Measurements from ENCODE around the gene WHRN.

WHRN gene

DNA sequence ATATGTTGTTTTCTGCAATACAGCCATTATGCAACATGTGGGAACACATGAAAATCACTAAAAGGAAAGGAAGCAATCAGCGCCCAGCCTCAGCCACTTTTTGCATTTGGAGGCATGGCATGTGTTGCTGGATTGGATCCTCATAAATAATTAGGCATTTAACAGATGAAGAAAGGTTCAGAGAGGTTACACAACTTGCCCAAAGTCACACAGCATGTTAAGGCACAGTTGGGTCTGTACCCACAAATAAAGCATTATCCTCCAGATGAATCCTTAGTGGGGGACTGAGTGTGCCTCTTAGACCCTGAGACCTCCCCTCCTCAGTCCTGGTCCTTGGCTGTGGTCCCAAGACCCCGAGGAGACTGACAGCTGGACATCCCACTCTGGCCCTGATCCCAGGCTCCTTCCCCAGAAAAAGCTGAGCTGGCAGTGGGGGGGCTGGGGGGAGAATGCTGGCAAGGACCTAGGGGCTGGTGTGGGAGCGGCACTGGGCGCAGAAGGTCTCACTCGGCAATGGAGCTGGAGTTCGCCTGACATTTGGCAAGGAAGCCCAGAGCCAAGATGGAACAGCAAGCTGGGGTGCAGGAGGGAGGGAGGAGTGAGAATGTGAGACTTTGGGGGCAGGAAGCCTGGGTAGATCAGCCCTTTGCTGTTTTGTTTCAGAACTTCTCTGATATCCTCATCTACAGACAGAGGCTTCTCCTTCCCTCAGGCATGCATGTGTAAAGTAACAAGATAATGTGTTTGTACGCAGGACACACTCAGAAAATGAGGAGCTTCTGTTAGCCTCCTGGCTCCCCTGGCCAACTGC is 110.5 kb downstream of the WHRN start:
- no peak for DNase-seq

DNA sequence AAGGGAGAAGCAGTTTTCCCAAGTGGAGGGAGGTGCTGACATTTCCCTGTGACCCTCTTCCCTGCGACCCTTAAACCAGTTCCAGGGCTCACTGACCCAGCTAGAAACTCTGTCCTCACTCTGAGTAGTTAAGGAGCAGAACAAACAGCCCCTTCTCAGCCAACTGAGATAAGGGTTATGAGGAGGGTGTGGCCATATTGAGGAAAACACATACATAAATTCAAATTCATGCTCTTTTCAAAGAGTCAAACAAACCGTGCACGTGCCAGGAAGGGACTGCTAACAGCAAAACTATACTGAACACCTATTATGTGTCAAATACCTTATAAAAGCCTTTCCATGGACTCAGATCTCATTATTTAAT is 112.5 kb downstream of the WHRN start:
- DNase-seq: peak; percentile 11

DNA sequence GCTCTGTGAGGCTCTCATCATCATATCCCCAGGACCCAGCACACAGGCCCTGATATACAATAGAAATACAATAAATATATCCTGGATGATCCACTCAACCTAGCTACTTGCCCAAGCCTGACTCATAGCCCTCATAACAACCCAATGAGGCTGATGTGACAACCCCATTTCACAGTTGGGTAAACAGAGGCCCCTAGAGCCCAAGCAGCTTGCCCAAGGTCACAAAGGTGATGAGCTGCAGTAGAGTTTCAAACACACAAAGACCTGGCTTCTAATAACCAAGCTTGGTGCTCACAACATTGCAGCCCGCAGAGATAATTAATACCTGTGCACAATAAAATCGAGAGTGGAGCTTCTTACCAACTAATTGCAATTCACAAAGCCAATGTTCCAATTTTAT is 114.3 kb downstream of the WHRN start:
- DNase-seq: no peak

DNA sequence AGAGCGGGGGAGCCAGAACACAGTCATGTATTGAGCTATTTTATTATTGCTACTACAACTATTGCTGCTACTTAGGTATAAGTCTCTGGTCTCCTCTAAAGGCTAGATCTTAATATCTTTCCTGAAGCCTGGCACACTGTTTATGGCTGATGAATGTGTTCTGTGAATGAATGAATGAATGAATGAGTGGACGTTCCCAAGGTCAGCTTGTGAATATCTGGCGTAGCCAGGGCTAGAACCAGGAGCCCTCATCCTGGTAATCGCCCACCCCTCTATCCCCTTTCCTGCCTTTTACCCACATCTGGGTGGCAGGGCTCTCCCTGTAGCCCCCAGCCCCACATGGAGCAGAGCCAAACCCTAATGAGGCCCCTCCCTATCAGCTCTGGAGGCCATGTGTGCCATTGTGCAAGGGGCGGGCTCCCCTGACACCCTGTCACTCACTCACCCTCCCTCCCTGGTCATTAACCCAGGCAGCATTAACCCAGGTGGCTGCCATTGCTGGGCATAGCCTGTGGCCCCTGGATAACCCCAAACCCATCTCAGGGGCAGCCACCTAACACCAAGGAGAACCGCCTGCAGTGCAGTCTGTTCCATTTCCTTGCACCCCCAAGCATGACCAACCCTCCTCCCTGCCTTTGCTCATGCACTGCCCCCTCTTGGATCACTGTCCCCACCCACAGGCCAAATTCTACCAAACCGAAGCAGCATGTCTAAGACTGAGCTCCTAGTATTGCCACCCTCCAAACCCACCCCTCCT is 115.5 kb downstream of the WHRN start:
- DNase-seq: no peak

DNA sequence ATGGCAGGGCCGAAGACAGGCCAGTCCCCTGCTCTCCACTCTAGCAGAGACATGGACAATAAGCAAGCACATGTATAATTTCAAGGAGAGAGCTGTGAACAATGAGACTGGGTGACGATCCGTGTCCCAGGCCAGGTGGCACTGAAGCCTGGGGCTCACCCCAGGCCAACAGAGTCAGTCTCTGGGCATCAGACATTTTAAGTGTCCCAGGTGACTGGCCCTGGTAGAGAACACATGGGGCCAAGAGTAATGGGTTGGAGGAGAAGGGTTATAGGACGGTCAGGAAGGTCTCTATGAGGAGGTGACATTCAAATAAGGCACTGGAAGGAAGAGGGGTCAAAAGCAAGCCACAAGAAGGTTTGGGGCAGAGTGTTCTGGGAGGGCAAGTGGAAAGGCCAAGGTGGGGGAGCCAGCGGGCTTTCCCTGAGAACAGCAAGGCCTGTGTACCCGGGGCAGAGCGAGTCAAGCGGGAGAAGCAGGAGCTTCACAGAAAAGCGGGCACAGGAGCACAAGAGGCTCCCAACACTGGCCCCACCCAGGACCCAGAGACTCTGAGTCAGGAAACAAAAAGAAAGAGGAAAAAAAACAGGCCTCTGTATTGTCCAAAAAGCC is 116.4 kb downstream of the WHRN start:
- no peak for DNase-seq

DNA sequence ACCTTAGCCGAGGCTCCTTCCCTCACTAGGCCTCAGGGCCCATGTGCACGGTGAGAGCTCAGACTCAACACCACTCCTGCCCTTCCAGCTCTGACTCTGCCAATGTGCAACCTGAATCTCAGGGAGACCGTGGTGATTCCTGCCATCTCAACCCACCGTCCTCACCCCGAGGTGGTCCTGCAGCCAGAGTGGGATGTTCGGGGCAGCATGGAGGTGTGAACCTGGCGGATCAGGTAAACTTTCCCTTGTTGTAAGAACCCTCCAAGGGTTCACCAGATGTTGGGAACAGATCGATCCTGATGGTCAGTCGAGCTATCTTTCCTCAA is 117.0 kb downstream of the WHRN start:
- no peak for DNase-seq

DNA sequence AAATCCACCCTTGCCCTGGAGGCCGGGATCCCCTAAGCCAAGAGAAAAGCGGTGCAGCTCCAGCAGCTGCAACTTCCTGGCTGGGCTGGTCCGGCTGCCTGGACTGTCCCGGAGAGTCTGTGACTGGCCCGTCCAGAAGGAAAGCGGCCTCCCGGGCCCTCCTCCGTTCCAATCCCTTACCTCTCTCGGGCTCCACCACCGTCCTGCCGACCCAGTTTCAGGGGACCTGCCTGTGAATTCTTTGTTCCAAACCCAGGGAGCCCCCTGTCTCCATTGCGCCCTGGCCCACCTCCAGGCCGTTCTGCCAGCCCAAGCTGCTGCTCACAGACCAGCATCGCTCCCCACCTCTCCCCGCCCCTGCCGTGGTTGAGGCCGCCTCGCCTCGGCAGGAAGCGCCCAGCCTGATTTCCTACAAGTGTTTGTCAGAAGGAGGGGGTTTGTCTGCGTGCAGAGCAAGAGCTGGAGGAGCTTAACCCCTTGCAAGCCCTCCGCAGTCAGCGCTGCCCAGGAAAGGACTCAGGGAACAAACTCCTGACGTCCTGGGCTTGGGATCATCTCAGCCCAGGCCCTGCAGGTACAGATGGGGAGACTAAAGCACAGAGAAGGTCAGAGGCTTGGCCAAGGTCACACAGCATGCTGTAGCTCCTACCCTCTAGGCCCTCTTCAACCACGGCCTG is 117.5 kb downstream of the WHRN start, which contains the start of gene AKNA:
TSS of gene AKNA (minus strand) at position 303 of the 677 bp plus-strand sequence. CDS start 6,649 bp downstream, outside the sequence.
- DNase-seq: no peak

DNA sequence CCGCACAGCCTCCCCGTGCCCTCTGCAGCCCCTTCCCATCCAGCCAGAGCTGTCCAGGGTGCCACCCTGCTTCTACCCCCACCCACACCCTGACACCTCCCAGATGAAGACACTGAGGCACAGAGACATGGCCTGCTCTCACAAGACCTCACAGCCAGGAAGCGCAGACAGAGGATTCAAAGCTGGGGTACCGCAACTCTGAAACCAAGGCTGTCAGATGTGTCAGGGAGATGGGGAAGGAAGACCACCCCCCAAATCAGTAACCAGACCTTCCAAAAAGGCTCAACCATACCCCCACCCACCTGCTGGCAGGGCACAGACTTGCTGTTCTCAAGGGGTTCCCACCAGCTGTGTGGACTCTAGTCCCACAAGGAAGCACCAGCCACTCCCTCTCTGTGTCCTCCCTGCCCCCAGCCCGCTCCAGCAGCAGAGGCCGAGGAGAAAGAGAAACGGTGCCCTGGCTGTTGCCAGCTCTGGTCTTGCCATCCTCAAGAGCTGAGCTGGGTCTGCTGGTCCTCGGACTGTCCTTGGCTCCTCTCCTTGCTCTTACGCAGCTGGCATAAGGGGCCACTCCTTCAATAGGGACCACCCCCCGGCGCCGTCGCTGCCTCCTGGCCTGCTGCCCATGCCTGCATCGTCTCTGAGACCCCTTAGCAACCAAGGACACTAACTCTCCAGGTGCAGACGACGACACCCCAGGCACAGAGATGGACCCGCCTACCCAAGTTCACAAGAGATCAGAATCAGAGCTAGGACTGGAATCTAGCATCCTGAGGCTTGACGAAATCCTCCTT is 118.2 kb downstream of the WHRN start:
- no peak for DNase-seq

DNA sequence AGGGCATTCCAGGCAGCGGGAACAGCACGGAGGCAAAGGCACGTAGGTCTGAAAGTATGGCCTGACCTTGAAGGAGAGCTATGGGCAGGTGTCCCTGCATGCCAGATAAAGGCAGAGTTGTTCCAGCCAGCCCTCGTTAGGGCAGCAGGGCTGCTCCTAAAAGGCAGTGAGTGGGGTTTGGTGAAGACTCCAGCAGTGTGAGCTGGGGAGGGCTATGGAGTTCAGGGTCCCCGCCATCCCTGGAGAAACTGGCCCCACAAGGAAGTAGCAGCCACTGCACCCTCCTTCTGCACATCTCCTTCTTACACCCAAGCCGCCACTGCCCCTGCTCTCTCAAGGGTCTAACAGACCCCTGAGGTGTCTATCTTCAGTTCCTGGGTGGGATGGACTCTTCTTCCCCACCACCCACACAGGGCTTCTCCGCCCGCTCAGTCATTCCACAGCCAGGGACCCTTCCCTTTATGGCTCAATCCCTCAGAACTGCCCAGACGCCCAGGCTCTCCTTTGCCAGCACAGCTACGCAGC is 118.8 kb downstream of the WHRN start:
- DNase-seq: no peak

DNA sequence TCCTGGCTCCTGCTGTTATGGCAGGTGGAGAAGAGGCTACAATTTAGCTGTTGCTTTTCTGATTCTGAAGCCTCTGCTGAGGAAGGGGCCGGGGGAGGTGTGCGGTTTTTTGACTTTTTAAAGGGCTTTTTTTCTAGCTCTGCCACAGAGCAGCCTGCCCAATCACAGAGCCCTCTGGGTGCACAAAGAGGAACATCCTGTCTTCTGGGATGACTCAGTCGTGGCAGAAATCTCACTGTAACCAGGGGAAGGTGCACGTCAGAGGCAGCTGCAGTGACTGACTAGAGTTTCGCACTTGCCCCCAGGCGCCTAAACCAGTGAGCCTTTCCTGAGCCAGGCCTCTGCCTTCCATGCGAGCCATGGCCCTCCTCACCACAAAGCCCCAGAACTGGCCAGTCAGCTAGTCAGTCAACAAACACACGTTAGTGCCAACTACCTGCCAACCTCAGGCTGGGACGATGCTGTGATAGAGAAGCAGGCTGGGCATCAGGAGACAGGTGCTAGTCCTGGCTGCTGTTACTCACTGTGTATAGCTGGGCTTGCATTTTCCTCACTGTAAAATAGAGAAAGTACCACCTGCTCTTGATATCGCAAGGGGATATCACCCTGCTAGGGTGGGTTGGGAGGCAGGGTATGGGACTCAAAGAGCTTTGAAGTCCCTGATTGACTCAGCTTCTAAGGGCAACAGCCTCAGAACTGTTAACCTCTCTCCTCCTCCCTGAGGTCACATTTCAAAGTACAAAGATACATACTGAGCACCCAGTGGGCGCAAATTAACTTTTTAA is 119.7 kb downstream of the WHRN start:
- DNase-seq: no peak

DNA sequence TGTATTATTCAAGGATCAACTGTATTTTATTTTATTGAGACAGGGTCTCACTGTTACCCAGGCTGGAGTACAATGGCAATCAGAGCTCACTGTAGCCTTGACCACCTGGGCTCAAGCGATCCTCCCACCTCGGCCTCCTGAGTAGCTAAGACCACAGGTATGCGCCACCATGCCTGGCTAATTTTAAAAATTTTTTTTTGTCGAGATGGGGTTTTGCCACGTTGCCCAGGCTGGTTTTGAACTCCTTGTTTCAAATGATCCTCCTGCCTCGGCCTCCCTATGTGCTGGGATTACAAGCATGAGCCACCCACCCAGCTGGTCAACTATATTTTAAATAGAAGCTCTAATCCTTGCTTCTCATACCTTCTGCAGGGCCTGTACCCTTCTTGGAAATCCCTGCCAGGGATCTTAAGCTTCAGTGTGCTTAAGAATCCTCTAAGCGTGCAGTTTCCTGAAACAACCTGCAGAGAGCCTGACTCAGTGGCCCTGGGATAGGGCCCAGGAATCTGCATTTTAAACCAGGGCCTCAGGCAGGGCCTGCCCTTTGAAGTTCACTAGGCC is 120.4 kb downstream of the WHRN start:
- no peak for DNase-seq

DNA sequence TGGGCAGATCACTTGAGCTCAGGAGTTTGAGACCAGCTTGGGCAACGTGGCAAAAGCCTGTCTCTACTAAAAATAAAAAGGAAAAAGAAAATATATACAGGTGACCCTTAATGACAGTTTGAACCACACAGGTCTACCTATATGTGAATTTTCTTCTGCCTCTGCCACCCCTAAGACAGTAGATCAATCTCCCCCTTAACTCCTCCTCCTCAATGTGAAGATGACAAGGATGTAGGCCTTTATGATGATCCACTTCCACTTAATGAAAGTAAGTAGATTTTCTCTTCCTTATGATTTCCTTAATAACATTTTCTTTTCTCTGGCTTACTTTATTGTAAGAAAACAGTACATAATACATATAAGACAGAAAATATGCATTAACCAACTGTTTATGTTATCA is 120.9 kb downstream of the WHRN start:
- no peak for DNase-seq

DNA sequence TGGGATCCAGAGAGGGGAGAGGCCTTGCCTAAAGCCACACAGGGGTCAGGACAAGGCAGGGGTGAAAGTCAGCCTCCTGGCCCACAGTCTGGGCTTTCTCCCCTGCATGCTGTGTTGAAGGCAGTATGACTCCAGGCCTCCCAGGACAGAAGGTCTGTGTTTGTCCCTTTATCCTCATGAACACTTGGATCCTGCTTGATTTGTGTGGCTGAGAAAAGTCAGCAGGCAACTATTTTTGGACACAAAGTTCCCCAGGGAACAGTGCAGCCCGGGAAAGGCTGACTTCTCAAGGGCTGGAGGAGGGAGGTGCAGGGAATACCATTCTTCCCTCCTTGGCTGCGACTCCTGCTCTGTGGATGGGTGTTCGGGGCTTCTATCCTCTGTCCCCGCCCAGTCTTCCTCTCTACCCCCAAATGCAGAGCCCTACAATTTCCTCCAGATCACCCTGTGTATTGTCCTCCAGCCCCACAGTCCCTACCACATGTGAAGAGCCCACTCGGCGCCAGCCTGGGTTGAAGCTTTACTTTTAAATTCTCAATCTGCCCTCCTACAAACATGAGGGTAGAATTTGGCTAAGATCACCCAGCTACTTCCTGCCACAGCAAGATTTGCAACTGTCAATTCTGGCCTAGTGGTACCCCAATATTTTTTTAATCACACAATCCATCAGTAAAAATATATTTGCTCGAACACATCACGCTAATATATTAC is 121.6 kb downstream of the WHRN start:
- DNase-seq: no peak

DNA sequence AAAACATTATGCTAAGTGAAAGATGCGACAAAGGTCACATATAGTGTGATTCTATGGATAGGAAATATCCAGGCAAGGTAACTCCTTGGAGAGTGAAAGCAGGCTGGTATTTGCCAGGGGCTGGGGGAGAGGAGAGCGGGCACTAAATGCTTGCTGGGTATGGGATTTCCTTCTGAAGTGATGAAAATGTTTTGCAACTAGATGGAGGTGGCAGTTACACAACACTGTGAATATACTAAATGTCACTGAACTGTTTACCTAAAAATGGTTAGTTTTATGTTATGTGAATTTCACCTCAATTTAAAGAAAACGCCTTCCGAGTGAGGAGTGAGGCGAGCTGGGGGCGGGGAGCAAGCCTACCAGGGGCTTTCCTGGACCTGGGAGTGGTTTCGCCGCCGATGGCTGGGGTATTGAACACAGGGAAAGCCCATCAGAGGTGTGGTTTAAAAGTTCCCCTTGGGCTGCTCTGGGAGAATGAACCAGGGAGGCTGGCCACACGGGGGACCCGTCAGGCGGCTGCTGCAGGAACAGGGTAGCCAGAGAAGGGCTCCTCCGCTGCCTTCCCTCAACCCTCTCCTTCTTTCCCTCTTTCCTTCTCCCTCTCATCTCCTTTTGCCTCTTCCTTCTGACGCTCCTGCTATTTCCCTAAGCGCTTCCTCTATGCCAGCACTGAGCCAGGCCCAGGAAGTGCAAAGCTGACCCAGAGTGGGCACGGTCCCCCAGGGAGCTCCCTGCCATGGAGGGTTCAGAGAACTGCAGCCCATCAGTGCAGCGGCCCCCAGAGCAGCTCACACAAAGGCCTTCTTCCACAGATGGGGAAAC is 122.4 kb downstream of the WHRN start:
- DNase-seq: no peak

DNA sequence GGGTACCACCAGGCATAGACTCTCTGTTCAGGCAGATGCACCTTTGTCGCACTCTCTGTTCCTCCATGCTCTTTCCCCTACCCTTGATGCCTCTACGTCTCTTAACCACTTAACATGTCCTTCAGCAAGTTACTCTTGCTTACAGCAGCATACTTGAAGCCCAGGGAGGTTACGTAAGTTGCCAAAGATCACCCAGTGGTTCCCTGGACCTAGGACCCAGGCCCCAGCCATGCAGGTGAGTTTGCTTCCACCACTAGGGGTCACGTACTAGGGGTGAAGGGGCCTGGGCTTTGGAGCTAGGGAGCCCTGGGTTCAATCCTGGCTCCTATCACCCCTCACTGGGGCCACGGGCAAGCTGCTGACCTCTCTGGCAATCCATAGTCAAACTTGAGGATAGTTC is 126.4 kb downstream of the WHRN start:
- no peak for DNase-seq

DNA sequence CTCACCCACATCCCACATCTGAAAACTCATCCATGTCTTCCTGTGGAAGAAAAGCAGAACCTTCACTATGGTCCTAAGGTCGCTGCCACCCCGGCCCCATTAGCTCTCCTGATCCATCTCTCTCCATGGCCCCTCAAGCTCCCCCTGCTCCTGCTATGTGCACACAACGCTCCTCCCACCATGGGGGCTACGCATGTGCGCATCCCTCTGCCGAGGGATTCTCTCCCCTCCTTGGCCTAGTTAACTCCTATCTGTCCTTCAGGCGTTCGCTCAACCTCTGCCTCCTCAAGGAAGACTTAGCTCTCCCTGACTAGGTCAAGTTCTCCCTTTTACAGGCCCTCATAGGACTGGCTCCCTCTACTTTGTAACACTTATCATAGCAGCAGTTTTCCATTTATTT is 127.3 kb downstream of the WHRN start:
- DNase-seq: no peak

DNA sequence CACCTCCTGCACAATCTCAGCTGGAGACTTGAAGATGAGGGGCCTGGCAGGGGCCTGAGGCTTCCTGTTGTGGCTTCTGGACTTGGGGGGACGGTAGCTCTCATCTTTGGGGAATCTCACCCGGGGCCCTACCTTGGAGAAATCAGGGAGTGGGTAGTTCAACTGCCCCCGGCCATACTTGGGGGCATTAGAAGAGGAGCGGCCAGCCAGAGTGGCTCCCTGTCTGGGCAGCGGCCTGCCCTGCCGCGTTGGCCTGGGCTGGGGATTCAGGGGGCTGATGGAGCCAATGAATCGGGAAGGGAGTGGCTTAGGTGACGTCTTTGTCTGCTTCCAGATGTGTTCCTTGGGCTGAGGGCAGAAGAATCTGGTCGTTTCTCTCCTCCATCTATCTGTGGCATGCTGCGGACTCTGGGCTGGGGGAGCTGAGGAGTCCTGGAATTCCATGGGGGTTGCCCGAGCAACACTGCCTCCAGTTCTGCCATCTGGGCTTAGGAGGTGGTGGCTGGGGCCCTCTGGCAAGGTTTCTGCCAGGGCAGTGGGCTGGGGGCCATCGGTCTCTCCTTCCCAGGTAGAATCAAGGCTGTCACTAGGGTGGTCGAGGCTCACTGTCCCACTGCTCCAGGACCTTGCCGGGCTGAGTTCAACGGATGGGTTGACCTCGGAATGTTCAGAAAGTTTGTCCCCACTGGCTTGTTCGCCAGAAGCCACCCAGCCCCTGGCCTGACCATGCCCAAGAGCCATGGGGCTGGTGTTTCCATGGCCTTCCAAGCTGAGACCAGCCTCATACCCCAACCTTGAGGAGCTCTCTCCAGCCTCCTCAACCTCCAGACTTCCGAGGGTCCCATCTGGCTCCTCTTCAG is 128.5 kb downstream of the WHRN start:
- DNase-seq: no peak

DNA sequence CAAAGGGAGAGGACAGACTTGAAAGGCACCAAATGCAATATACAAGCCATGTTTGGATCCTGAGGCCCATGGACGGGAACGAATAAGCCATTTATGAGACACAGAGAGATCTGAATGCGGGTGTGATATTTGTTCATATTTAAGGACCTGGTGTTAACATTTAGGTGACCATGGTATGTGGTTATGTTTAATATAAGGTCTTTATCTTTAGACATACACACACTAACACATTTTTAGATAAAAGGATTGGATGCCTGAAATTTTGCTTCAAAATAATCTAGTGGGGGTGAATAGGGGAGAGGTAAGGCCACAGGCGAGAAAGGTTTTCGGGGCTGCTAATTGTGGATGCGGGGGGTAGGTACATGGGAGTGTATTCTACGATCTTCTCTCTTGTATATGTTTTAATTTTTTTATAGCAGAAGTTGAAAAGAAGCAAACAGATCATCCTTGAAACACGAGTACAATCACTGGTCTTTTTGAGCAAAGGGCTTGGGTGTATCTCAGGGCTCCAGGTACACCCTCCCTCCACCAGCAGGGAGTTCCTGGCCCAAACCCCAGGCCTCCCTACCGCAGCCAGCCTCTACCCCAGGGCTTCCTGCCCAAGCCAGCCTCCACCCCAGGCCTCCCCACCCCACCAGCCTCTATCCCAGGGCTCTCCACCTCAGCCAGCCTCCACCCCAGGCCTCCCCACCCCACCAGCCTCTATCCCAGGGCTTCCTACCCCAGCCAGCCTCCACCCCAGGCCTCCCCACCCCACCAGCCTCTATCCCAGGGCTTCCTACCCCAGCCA is 129.7 kb downstream of the WHRN start:
- DNase-seq: no peak

Measured in NCI-H526 treated with DMSO at 0.1 percent for 48 hours (cell line).